GM12878 (cell line): ENCODE results near the gene MCOLN1. TPM values are rescaled to one million over a fixed set of nuclear protein-coding genes. Genes with fewer than 3 reads are reported as not detected.

Experiments
- ATAC-seq: fragments of 200-7000 bp; cut with Tn5 transposase; 3 replicates; pipeline ENCODE4 v1.9.1; 2020; ENCODE audit warnings: mild to moderate bottlenecking, moderate library complexity
- BruUV-seq: library from RNA; stranded (reverse); fragments of 400-500 nt; replicated peaks from 2 replicates; lab custom pipeline; 2021; lab: Mats Ljungman, UMichigan
- CTCF ChIA-PET: fragments of 300-600 bp; sonication (Branson Sonifier 250); formaldehyde crosslinking; extraction: SDS; loops from one replicate; lab custom pipeline; 2021; ENCODE audit warnings: inconsistent platforms; lab: Yijun Ruan, JAX
- POLR2A ChIA-PET: fragments of 350-600 bp; formaldehyde crosslinking; extraction: SDS; loops from one replicate; lab custom pipeline; 2021; ENCODE audit warnings: inconsistent platforms; lab: Charles Lee
- RAD21 ChIA-PET: fragments of 300-600 bp; sonication (Branson Sonifier 250); formaldehyde crosslinking; loops from one replicate; lab custom pipeline; 2023; ENCODE audit warnings: antibody characterized with exemption; ENCODE audit not compliant: unreplicated experiment; lab: Charles Lee
- SMC1A ChIA-PET: fragments of 300-600 bp; sonication (Branson Sonifier 250); formaldehyde crosslinking; loops from one replicate; lab custom pipeline; 2023; ENCODE audit not compliant: unreplicated experiment, uncharacterized antibody; lab: Charles Lee
- DNase-seq: peaks from one replicate; pipeline ENCODE4 v3.0.0-alpha.2; 2011; ENCODE audit warnings: low read depth, low spot score
- FAIRE-seq: peaks from 3 replicates; lab custom pipeline; 2011; peaks lifted over from hg19 to GRCh38; lab: Jason Lieb, UNC
- H2AFZ ChIP-seq: 2 replicates; pipeline ENCODE4 v1.6.0; 2011; ENCODE audit warnings: low read depth, low read length, control low read depth; ENCODE audit not compliant: control insufficient read depth
- H3K27ac ChIP-seq: 2 replicates; pipeline ENCODE4 v1.5.1; 2011; ENCODE audit warnings: control low read depth; ENCODE audit not compliant: control insufficient read depth, insufficient read depth
- H3K27me3 ChIP-seq, 2 experiments: replicated peaks in 1 of 2; 2 replicates each; pipeline versions ENCODE4 v1.6.0 to v1.6.1; 2011; ENCODE audit warnings: low read length in 1 of 2; ENCODE audit not compliant: control insufficient read depth in 2 of 2, insufficient read depth in 2 of 2
- H3K36me3 ChIP-seq, 2 experiments: 2 replicates each; pipeline ENCODE4 v1.5.1; 2011; ENCODE audit warnings: low read length in 1 of 2; ENCODE audit not compliant: control insufficient read depth in 2 of 2, insufficient read depth in 2 of 2
- H3K4me1 ChIP-seq: 2 replicates; pipeline ENCODE4 v1.6.1; 2011; ENCODE audit warnings: mild to moderate bottlenecking, low read length, moderate library complexity, mixed read lengths; ENCODE audit not compliant: control insufficient read depth, insufficient read depth
- H3K4me2 ChIP-seq: 2 replicates; pipeline ENCODE4 v1.6.0; 2011; ENCODE audit warnings: control low read depth; ENCODE audit not compliant: control insufficient read depth, insufficient read depth
- H3K4me3 ChIP-seq: fragments of 200-600 bp; sonication (generic); 2 replicates; pipeline ENCODE4 v1.5.1; 2016
- H3K79me2 ChIP-seq: 2 replicates; pipeline ENCODE4 v1.6.0; 2011; ENCODE audit warnings: low read length; ENCODE audit not compliant: control insufficient read depth, insufficient read depth
- H3K9ac ChIP-seq: 2 replicates; pipeline ENCODE4 v1.8.0; 2011; ENCODE audit warnings: low read length, control low read depth, mixed read lengths; ENCODE audit not compliant: control insufficient read depth, insufficient read depth
- H3K9me3 ChIP-seq: replicated peaks from 3 replicates; pipeline ENCODE4 v1.5.1; 2011; ENCODE audit warnings: mild to moderate bottlenecking, low read length; ENCODE audit not compliant: control insufficient read depth, insufficient read depth
- H4K20me1 ChIP-seq: 2 replicates; pipeline ENCODE4 v1.6.0; 2011; ENCODE audit not compliant: control insufficient read depth, insufficient read depth
- BHLHE40 ChIP-seq, 2 experiments: fragments of 450-650 bp in 1 of 2; IDR thresholded peaks; 2 replicates each; pipeline ENCODE4 v1.6.1; 2011 to 2017; ENCODE audit warnings: low read depth in 2 of 2, borderline replicate concordance in 1 of 2, improper control_type of control experiment in 1 of 2, low read length in 1 of 2, mild to moderate bottlenecking in 1 of 2
- BMI1 ChIP-seq: fragments of 450-650 bp; IDR thresholded peaks from 2 replicates; pipeline ENCODE4 v1.6.1; 2016; ENCODE audit warnings: mild to moderate bottlenecking, moderate library complexity, borderline replicate concordance
- BRCA1 ChIP-seq: IDR thresholded peaks from 2 replicates; pipeline ENCODE4 v1.6.1; 2011; ENCODE audit warnings: low read depth, low read length, improper control_type of control experiment
- CHD1 ChIP-seq: IDR thresholded peaks from 2 replicates; pipeline ENCODE4 v1.6.1; 2012; ENCODE audit warnings: low read depth, low read length, improper control_type of control experiment
- HDAC6 ChIP-seq: fragments of 200-600 bp; sonication (generic); IDR thresholded peaks from one replicate; pipeline ENCODE4 v1.8.0; 2017; ENCODE audit warnings: antibody characterized with exemption; ENCODE audit not compliant: unreplicated experiment
- JUND ChIP-seq: IDR thresholded peaks from 2 replicates; pipeline ENCODE4 v1.6.1; 2012; ENCODE audit warnings: low read depth, mild to moderate bottlenecking, low read length, improper control_type of control experiment, moderate library complexity
- MEF2A ChIP-seq: IDR thresholded peaks from 2 replicates; pipeline ENCODE4 v1.6.1; 2011; ENCODE audit warnings: low read depth, mild to moderate bottlenecking, low read length, moderate library complexity; ENCODE audit not compliant: insufficient read depth
- MXI1 ChIP-seq: fragments of 150-350 bp; IDR thresholded peaks from 2 replicates; pipeline ENCODE4 v1.6.1; 2011; ENCODE audit warnings: low read depth, mild to moderate bottlenecking, inconsistent platforms, low read length, improper control_type of control experiment
- POLR2AphosphoS2 ChIP-seq: IDR thresholded peaks from 2 replicates; pipeline ENCODE4 v1.6.1; 2011; ENCODE audit warnings: low read depth, mild to moderate bottlenecking, low read length, improper control_type of control experiment, moderate library complexity
- SIN3A ChIP-seq: IDR thresholded peaks from 2 replicates; pipeline ENCODE4 v1.6.1; 2012; ENCODE audit warnings: low read depth, low read length, improper control_type of control experiment
- SMC3 ChIP-seq: IDR thresholded peaks from 2 replicates; pipeline ENCODE4 v1.6.1; 2011; ENCODE audit warnings: low read length, improper control_type of control experiment, borderline replicate concordance
- SREBF1 ChIP-seq: IDR thresholded peaks from 2 replicates; pipeline ENCODE4 v1.6.1; 2012; ENCODE audit warnings: mild to moderate bottlenecking, low read length
- TAF1 ChIP-seq: IDR thresholded peaks from 2 replicates; pipeline ENCODE4 v1.6.1; 2011; ENCODE audit warnings: mild to moderate bottlenecking, low read depth, low read length, borderline replicate concordance
- TBL1XR1 ChIP-seq: IDR thresholded peaks from 2 replicates; pipeline ENCODE4 v1.6.1; 2012; ENCODE audit warnings: low read depth, low read length, improper control_type of control experiment
- WRNIP1 ChIP-seq: IDR thresholded peaks from 2 replicates; pipeline ENCODE4 v1.6.1; 2011; ENCODE audit warnings: low read depth, low read length, improper control_type of control experiment, borderline replicate concordance
- YBX1 ChIP-seq: fragments of 450-650 bp; IDR thresholded peaks from 2 replicates; pipeline ENCODE4 v1.6.1; 2016; ENCODE audit warnings: antibody characterized with exemption
- WGBS: methylation state at CpG from one replicate; pipeline ENCODE4 v1.1.6; 2016; ENCODE audit warnings: low lambda C conversion rate; ENCODE audit not compliant: insufficient replicate concordance, insufficient coverage; ENCODE audit errors: missing lambda C conversion rate; 5-methylcytosine and 5-hydroxymethylcytosine counted together
- in situ Hi-C: fragments of 300-500 bp; cut with MboI; formaldehyde crosslinking; loops from 9 replicates; pipeline ENCODE4 v1.14.3; 2018; ENCODE audit warnings: mixed read lengths
- intact Hi-C: fragments of 100-400 bp; cut with micrococcal nuclease; formaldehyde crosslinking; loops from one replicate; pipeline ENCODE4 v1.14.2; 2022; ENCODE audit not compliant: unreplicated experiment
- polyA plus RNA-seq, 11 experiments: library from polyadenylated mRNA; depleted of rRNA in 4 of 11; unstranded in 6 of 11; stranded (reverse) in 5 of 11; fragments of >200 nt; fragmentation: Nextera tagmentation in 4 of 11; fragmentation: Illumina TruSeq in 1 of 11; extraction: Ambion mirVana in 4 of 11; extraction: Trizol in 1 of 11; gene quantifications; 1 replicate in 1 of 11; 2 replicates in 10 of 11; pipeline versions ENCODE4 v1.2.1 to v1.2.3, GENCODE V29; 2011 to 2016; ENCODE audit warnings: inconsistent platforms in 2 of 11, missing spikeins in 2 of 11, low read depth in 1 of 11
- total RNA-seq, 4 experiments: library from RNA; depleted of rRNA in 3 of 4; stranded (reverse); fragments of >200 nt in 3 of 4; fragmentation: Illumina TruSeq in 1 of 4; extraction: Trizol in 1 of 4; gene quantifications; 2 replicates each; pipeline versions ENCODE4 v1.2.1 to v1.2.3, GENCODE V29; 2013 to 2021

Gene MCOLN1
- total and polyA plus RNA-seq, 10 of the 15 experiments (the other 5 are each of a cell fraction or from before 2014, with no cell fraction given): 0.42 to 15.6 (median 4.9) TPM

DNA sequence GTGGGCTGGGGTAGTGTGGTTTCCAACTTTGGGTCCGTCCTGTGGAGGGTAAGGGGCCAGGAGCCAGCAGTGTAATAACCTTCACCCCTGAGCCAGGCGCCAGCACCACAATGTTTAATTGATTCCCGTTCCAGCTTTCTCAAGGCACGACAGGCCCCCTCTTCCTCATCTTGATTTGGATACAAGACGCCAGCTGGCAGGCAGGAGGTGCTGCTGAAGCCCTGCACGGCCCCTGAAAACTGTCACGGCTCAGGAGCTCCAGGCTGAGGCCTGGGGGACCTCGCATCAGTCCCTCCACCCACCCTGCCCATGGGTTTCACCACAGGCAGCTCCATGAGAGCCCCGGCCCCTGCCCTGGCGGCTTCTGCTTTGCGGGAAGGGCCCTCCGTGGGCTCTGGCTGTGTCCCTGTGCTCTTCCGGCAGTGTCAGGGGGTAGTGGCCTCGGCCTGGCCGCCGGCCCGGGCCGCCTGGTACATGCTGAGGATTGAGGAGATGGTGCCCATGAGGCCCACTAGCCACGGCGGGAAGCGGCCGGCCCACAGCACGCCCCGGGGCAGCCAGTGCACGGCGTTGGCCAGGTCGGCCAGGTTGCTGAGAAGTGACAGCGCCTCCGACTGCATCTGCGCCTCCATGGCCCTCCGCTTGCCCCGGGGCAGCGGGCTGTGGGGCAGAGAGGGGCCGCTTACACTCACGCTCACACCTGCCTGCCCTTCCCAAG, 45.5 kb upstream of the MCOLN1 start:
- WGBS: 75% methylated on average over 23 of the region's 35 CpGs

DNA sequence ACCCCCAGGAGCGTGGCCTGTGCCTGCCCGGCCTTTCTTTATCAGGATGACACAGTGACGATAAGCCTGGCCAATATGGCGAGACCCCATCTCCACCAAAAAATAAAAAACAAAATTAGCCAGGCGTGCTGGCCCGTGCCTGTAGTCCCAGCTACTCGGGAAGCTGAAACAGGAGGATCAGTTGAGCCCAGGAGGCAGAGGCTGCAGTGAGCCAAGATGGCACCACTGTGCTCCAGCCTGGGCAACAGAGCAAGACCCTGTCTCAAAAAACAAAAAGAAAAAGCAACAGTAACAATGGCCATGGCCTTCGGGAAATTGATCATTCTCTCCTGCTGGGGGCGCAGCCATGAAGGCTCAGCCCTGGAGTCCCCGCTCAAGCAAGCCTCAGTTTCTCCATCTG, 44.7 kb upstream of the MCOLN1 start:
- ChIA-PET SMC1A (no interaction called here), CTCF (no interaction called here), POLR2A (no interaction called here), RAD21 (no interaction called here)
- in situ Hi-C loops (no loop called here), intact Hi-C loops (no loop called here)
- no peaks in the 10 kb centered on the region for H3K9me3 ChIP-seq
- no peak overlapping the region for H3K27ac ChIP-seq
- no peaks in the 10 kb centered on the region for H3K27me3 ChIP-seq
- no peaks in the 10 kb centered on the region for H4K20me1 ChIP-seq
- TF ChIP-seq BMI1 (no peak), HDAC6 (no peak), BHLHE40 (IDR thresholded peaks at IDR 0.05; ENCODE audit: borderline replicate concordance in 1 of 2, low read depth in 2 of 2, low read length in 1 of 2) (no peak), YBX1 (no peak), MEF2A (no peak), BRCA1 (no peak), SIN3A (no peak), WRNIP1 (no peak), MXI1 (no peak), CHD1 (no peak), POLR2AphosphoS2 (no peak), SREBF1 (no peak), TAF1 (no peak), TBL1XR1 (no peak)
- no peak overlapping the region for H2AFZ ChIP-seq
- no peak overlapping the region for H3K9ac ChIP-seq
- no peak overlapping the region for H3K4me2 ChIP-seq
- H3K36me3 ChIP-seq: no peaks in the 10 kb centered on the region
- ATAC-seq (no peak), DNase-seq (no peak), FAIRE-seq (no peak)
- H3K4me3 ChIP-seq: no peak overlapping the region
- WGBS: 80% methylated on average over 10 of the region's 10 CpGs
- H3K79me2 ChIP-seq: no peaks in the 10 kb centered on the region
- H3K4me1 ChIP-seq: peaks cover 6% of the 10 kb centered on the region
- BruUV-seq: no TSS peak

More for the DNA sequence above, 45.5 kb upstream of the MCOLN1 start:
- H3K36me3 ChIP-seq: no peaks in the 10 kb centered on the region
- no peaks in the 10 kb centered on the region for H3K27me3 ChIP-seq
- no peak overlapping the region for H3K27ac ChIP-seq
- H3K4me3 ChIP-seq: no peak overlapping the region
- no peaks in the 10 kb centered on the region for H4K20me1 ChIP-seq
- H3K4me2 ChIP-seq: no peak overlapping the region
- ATAC-seq: no peak
- intact Hi-C loops: no loop called here
- CTCF ChIA-PET: no interaction called here
- no peak overlapping the region for H2AFZ ChIP-seq
- BruUV-seq: no TSS peak
- no peak for TF ChIP-seq SMC3
- no peak for TF ChIP-seq JUND
- TF ChIP-seq, all 136 proteins: peak for 0
- in situ Hi-C loops: no loop called here
- FAIRE-seq (no peak), DNase-seq (no peak)
- H3K9ac ChIP-seq: no peak overlapping the region
- H3K4me1 ChIP-seq: peaks cover 15% of the 10 kb centered on the region
- POLR2A ChIA-PET: no interaction called here
- H3K9me3 ChIP-seq: no peaks in the 10 kb centered on the region
- SMC1A ChIA-PET: no interaction called here
- RAD21 ChIA-PET: no interaction called here
- H3K79me2 ChIP-seq: no peaks in the 10 kb centered on the region
